ENCODE results near the gene SURF4. TPM values are rescaled to one million over a fixed set of nuclear protein-coding genes. Genes with fewer than 3 reads are reported as not detected.

The SURF4 gene
- total RNA-seq, 1 experiment from 2014 or later: 171 TPM

GRCh38 chr9:133405508-133406438 lies 29.9 kb upstream of the SURF4 start:
- peaks cover 51% of the 10 kb centered on the region for H3K36me3 Mint-ChIP-seq
- CTCF ChIA-PET: no interaction called here
- POLR2A ChIA-PET: no interaction called here
- H3K4me1 Mint-ChIP-seq: no peaks in the 10 kb centered on the region
- ATAC-seq (no peak), DNase-seq (ENCODE audit: low spot score) (no peak)
- no peak overlapping the region for H3K4me3 Mint-ChIP-seq
- no peaks in the 10 kb centered on the region for H3K9me3 Mint-ChIP-seq
- no peaks in the 10 kb centered on the region for H3K27me3 Mint-ChIP-seq (ENCODE audit: low read depth)
- TF ChIP-seq ATF6 (CRISPR knock-in tag; IDR thresholded peaks at IDR 0.05): no peak
- no peak for TF ChIP-seq FOXP1 (CRISPR knock-in tag; IDR thresholded peaks at IDR 0.05; ENCODE audit: borderline replicate concordance)
- H3K27ac Mint-ChIP-seq: 0 out of 2 replicates have a peak overlapping the region, but pooled peaks have one; percentile 41

- ATAC-seq (no peak), DNase-seq (ENCODE audit: low spot score) (no peak)
- CTCF ChIA-PET: interaction anchor here (1.0 to 1.7 kb wide), 2 partner anchors 9 to 27 kb away, joined by 5 to 9 read pairs; no protein-coding TSS in a partner anchor
- no peaks in the 10 kb centered on the region for H3K27me3 Mint-ChIP-seq (ENCODE audit: low read depth)
- no peak overlapping the region for H3K4me3 Mint-ChIP-seq
- H3K27ac Mint-ChIP-seq: 0 out of 2 replicates have a peak overlapping the region, but pooled peaks have one; percentile 60
- POLR2A ChIA-PET: no interaction called here
- no peaks in the 10 kb centered on the region for H3K4me1 Mint-ChIP-seq
- H3K36me3 Mint-ChIP-seq: peaks cover 39% of the 10 kb centered on the region
- no peak for TF ChIP-seq SMAD4 (CRISPR knock-in tag; IDR thresholded peaks at IDR 0.05)
- 0 out of 2 replicates have a peak, but pooled peaks have one; percentile 27 for TF ChIP-seq ARID4B (CRISPR knock-in tag; IDR thresholded peaks at IDR 0.05; ENCODE audit: borderline replicate concordance)
- H3K9me3 Mint-ChIP-seq: no peaks in the 10 kb centered on the region
These were observed 28.7 kb upstream of the SURF4 start for GRCh38 chr9:133404454-133405002.

- CTCF ChIA-PET: interaction anchor here (1.0 to 1.7 kb wide), 2 partner anchors 8 to 27 kb away, joined by 5 to 9 read pairs; no protein-coding TSS in a partner anchor
- peaks cover 33% of the 10 kb centered on the region for H3K36me3 Mint-ChIP-seq
- TF ChIP-seq HMGXB4 (CRISPR knock-in tag; IDR thresholded peaks at IDR 0.05): 0 out of 2 replicates have a peak, but pooled peaks have one; percentile 53
- TF ChIP-seq PRRX2 (CRISPR knock-in tag; IDR thresholded peaks at IDR 0.05): peak; percentile 63
- no peak for TF ChIP-seq CDX4 (CRISPR knock-in tag; IDR thresholded peaks at IDR 0.05; ENCODE audit: borderline replicate concordance)
- TF ChIP-seq ZNF423 (CRISPR knock-in tag; IDR thresholded peaks at IDR 0.05): peak; percentile 10; the same call in 1 of the 2 replicates
- peak; percentile 64 for TF ChIP-seq CTCF (IDR thresholded peaks at IDR 0.05)
- no peak for TF ChIP-seq ZNF317 (CRISPR knock-in tag; IDR thresholded peaks at IDR 0.05; ENCODE audit: borderline replicate concordance, low read depth)
- peak; percentile 80 for ATAC-seq
- H3K27ac Mint-ChIP-seq: 0 out of 2 replicates have a peak overlapping the region, but pooled peaks have one; percentile 60
- H3K4me1 Mint-ChIP-seq: no peaks in the 10 kb centered on the region
- DNase-seq (ENCODE audit: low spot score): peak; percentile 72
- no peaks in the 10 kb centered on the region for H3K9me3 Mint-ChIP-seq
- no peak overlapping the region for H3K4me3 Mint-ChIP-seq
- POLR2A ChIA-PET: no interaction called here
- H3K27me3 Mint-ChIP-seq (ENCODE audit: low read depth): no peaks in the 10 kb centered on the region
These were observed 28.1 kb upstream of the SURF4 start for GRCh38 chr9:133403766-133404453.
